ENCODE data around the gene PARK7. TPM values are rescaled to one million over a fixed set of nuclear protein-coding genes. Genes with fewer than 3 reads are reported as not detected.
A peak's percentile ranks its signal among the peaks of the same experiment; 100 is the strongest.
"Not testable (repeated sequence)": the region's sequence is repeated elsewhere in the genome, so short reads cannot be mapped to it uniquely, and the experiment has no call there.

Gene PARK7
- total RNA-seq, 1 experiment from 2014 or later: 359 TPM

- no peak for DNase-seq (ENCODE audit: low spot score)
Observed at GRCh38 chr1:7943251-7943650, 18.3 kb upstream of the PARK7 start.

GRCh38 chr1:7948960-7949359 is 12.6 kb upstream of the PARK7 start:
- DNase-seq (ENCODE audit: low spot score): peak; percentile 70

GRCh38 chr1:7952791-7953190 is 8.7 kb upstream of the PARK7 start:
- DNase-seq (ENCODE audit: low spot score): not testable (repeated sequence)

GRCh38 chr1:7953850-7954609 is 7.5 kb upstream of the PARK7 start:
- DNase-seq (ENCODE audit: low spot score): no peak

- DNase-seq (ENCODE audit: low spot score): no peak
Observed at GRCh38 chr1:7954683-7955082, 6.8 kb upstream of the PARK7 start.

- peak; percentile 51 for DNase-seq (ENCODE audit: low spot score)
Observed at GRCh38 chr1:7956218-7957032, 5.1 kb upstream of the PARK7 start.

- no peak for DNase-seq (ENCODE audit: low spot score)
Observed at GRCh38 chr1:7960165-7960564, 1.3 kb upstream of the PARK7 start.

GRCh38 chr1:7960867-7961215 is 670 bp upstream of the PARK7 start:
- DNase-seq (ENCODE audit: low spot score): no peak

- no peak for DNase-seq (ENCODE audit: low spot score)
Observed at GRCh38 chr1:7962014-7962335, 464 bp downstream of the PARK7 start.

- DNase-seq (ENCODE audit: low spot score): no peak
Observed at GRCh38 chr1:7962636-7963377, 1.3 kb downstream of the PARK7 start.

GRCh38 chr1:7963378-7963730 is 1.8 kb downstream of the PARK7 start:
- not testable (repeated sequence) for DNase-seq (ENCODE audit: low spot score)

GRCh38 chr1:7963841-7964240 is 2.3 kb downstream of the PARK7 start:
- DNase-seq (ENCODE audit: low spot score): not testable (repeated sequence)

- no peak for DNase-seq (ENCODE audit: low spot score)
Observed at GRCh38 chr1:7964476-7964875, 3.0 kb downstream of the PARK7 start.

GRCh38 chr1:7967196-7967595 is 5.7 kb downstream of the PARK7 start:
- DNase-seq (ENCODE audit: low spot score): no peak

- DNase-seq (ENCODE audit: low spot score): no peak
Observed at GRCh38 chr1:7967651-7968050, 6.1 kb downstream of the PARK7 start.

GRCh38 chr1:7970246-7970645 is 8.7 kb downstream of the PARK7 start:
- DNase-seq (ENCODE audit: low spot score): no peak

- DNase-seq (ENCODE audit: low spot score): no peak
Observed at GRCh38 chr1:7971024-7971423, 9.5 kb downstream of the PARK7 start.

GRCh38 chr1:7972285-7972684 is 10.8 kb downstream of the PARK7 start:
- no peak for DNase-seq (ENCODE audit: low spot score)

- DNase-seq (ENCODE audit: low spot score): no peak
Observed at GRCh38 chr1:7973086-7973485, 11.6 kb downstream of the PARK7 start.

GRCh38 chr1:7975212-7975865 is 13.8 kb downstream of the PARK7 start:
- DNase-seq (ENCODE audit: low spot score): peak; percentile 73

- DNase-seq (ENCODE audit: low spot score): no peak
Observed at GRCh38 chr1:7980984-7981383, 19.5 kb downstream of the PARK7 start.

GRCh38 chr1:7983086-7983778 is 21.7 kb downstream of the PARK7 start:
- DNase-seq (ENCODE audit: low spot score): no peak
